D721Med (cell line): ENCODE measurements around the gene FBN1.

Experiments used
- DNase-seq: peaks from one replicate; pipeline ENCODE4 v3.0.0; 2011; ENCODE audit warnings: low spot score; ENCODE audit not compliant: insufficient read length
- FAIRE-seq: peaks from 2 replicates; lab custom pipeline; 2011; peaks lifted over from hg19 to GRCh38; lab: Jason Lieb, UNC
- CTCF ChIP-seq: IDR thresholded peaks from 2 replicates; pipeline ENCODE4 v1.5.1; 2012; ENCODE audit warnings: mild to moderate bottlenecking, control low read depth; ENCODE audit not compliant: insufficient read depth; ENCODE audit errors: missing control alignments

FBN1 gene

DNA sequence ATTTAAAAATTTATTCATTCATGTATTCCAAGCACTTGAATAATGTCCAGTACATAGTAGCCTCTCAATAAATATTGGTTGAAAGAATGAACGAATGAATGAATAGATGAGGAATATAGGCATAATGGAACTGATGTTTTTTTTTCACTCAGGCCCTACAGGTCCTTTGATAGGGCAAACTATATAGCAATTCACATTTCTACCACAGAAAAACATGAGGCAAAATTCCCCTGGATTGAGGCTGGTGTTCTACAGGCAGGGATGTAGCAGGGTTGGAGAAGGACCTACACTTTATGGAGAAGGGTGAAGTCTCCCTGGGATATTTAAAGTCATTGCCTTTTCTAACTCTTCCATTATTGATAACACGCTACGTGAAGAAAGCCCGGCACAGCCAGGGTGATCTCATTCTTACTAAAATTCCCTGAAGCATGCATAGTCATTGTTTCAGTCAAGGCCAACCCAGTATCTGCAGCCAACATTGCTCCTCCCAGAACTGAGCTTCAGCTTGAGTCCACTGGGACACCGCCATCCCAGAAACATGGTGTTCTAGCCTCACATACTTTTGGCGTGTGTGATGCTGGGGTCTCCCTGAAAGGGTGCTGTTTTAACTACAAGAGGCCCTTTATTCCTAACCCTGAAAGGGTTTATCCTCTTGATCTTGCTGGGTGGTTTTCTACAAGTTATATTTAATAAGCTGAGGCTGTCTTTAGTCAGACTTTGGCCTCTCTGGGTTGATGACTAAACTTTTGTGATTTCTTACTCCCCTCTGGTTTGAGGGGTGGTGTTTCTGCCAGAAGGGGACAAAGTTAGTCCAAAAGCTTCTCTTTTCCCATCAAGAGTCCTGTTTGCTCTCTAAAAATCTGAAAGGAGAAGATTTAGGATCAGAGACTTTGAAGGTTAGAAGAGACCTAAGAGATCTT lies 25.9 kb upstream of the FBN1 start:
- DNase-seq, result no peak

DNA sequence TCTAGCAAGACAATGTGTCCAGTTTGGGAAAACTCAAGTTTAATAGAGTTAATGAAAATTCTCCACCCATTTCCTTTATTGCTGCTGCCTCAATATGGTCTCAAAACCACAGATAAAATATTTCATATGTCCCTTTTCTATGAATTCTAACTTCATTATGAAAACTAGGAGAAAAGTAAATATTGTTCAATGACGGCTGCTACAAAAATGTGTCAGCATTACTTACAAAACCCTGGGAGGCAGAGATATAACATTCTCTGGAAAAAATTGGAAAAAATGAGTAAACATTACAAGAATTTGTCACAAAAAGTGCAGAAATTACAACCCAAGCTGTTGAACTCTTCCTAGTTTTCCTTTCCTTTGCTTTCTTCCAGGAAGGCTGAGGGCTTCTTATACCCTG lies 22.2 kb upstream of the FBN1 start:
- TF ChIP-seq CTCF, result no peak
- DNase-seq (no peak), FAIRE-seq (no peak)

More for the DNA sequence above, 25.9 kb upstream of the FBN1 start:
- TF ChIP-seq CTCF, result no peak
- FAIRE-seq, result no peak

GRCh38 chr15:48664436-48664835 lies 18.9 kb upstream of the FBN1 start:
- TF ChIP-seq CTCF, result no peak
- DNase-seq (no peak), FAIRE-seq (no peak)

GRCh38 chr15:48657950-48658591 lies 12.6 kb upstream of the FBN1 start:
- DNase-seq (no peak), FAIRE-seq (no peak)
- no peak for TF ChIP-seq CTCF

- no peak for DNase-seq
- TF ChIP-seq CTCF, result no peak
- FAIRE-seq, result no peak
These were observed 9.3 kb upstream of the FBN1 start for GRCh38 chr15:48654801-48655200.

GRCh38 chr15:48653913-48654670 lies 8.6 kb upstream of the FBN1 start:
- TF ChIP-seq CTCF, result no peak
- DNase-seq (no peak), FAIRE-seq (no peak)
